Fibroblast of villous mesenchyme (primary cell): ENCODE measurements around the gene TRAF6. TPM values are rescaled to one million over a fixed set of nuclear protein-coding genes. Genes with fewer than 3 reads are reported as not detected.
"Not testable (repeated sequence)": the region's sequence is repeated elsewhere in the genome, so short reads cannot be mapped to it uniquely, and the experiment has no call there.

Source experiments
- DNase-seq: peaks from one replicate; pipeline ENCODE4 v3.0.0-alpha.2; 2010; ENCODE audit warnings: low read depth
- H3K4me3 ChIP-seq: 2 replicates; pipeline ENCODE4 v1.5.1; 2011; ENCODE audit warnings: low read depth, mild to moderate bottlenecking, low read length
- total RNA-seq: library from RNA; depleted of rRNA; stranded (reverse); fragments of >200 nt; gene quantifications from 2 replicates; pipeline ENCODE4 v1.2.3, GENCODE V29; 2012
- TF ChIP-seq, protein P1 (sequence below): IDR thresholded peaks from 2 replicates; pipeline ENCODE4 v1.5.1; 2012; ENCODE audit warnings: low read depth, mild to moderate bottlenecking, low read length; ENCODE audit not compliant: insufficient read depth

The TRAF6 gene, protein sequence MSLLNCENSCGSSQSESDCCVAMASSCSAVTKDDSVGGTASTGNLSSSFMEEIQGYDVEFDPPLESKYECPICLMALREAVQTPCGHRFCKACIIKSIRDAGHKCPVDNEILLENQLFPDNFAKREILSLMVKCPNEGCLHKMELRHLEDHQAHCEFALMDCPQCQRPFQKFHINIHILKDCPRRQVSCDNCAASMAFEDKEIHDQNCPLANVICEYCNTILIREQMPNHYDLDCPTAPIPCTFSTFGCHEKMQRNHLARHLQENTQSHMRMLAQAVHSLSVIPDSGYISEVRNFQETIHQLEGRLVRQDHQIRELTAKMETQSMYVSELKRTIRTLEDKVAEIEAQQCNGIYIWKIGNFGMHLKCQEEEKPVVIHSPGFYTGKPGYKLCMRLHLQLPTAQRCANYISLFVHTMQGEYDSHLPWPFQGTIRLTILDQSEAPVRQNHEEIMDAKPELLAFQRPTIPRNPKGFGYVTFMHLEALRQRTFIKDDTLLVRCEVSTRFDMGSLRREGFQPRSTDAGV
- 9.0 and 13.4 TPM in 2 replicates for total RNA-seq

DNA sequence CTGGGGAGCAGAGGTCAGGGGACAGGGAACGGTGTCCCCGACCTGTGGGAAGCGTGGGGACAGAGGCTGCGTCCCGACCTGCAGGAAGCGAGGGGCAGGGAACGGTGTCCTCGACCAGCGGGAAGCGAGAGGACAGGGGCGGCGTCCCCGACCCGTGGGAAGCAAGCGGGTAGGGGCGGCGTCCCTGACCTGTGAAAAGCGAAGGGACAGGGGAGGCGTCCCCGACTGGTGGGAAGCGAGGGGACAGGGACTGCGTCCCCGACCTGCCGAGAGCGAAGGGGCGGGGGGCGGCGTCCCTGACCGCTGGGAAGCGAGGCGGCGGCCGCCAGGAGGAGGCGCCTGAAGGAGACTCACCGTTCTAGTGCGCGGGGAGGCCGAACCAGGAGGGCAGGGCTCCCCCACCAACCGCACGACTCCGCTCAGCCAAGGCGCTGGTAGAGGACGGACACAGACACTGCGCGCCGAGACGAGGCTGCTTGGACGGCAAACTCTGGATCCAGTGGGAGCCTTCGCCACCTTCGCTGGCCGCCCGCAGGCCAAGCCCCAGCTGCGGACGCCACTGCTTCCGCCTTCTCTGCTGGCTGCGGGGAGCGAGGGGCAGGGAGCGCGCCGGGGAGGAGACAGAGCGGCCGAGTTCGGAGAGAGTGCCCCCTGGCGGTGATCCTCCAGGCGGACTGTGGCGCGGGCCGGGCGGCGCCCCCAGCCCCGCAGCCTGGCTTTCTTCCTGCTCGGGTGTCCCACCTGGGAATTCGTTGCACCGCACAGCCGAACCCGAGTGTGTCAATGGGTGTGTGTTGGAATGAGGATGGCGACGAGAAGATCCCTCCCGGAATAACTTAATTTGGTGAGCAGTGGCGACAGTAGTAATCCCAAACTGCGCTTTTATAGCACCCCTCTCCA, at the start of gene TRAF6:
Gene TRAF6 (minus strand): TSS at position 579 of the 900 bp plus-strand sequence. CDS start 8,757 bp downstream, outside the sequence.
- TF ChIP-seq, protein P1, sequence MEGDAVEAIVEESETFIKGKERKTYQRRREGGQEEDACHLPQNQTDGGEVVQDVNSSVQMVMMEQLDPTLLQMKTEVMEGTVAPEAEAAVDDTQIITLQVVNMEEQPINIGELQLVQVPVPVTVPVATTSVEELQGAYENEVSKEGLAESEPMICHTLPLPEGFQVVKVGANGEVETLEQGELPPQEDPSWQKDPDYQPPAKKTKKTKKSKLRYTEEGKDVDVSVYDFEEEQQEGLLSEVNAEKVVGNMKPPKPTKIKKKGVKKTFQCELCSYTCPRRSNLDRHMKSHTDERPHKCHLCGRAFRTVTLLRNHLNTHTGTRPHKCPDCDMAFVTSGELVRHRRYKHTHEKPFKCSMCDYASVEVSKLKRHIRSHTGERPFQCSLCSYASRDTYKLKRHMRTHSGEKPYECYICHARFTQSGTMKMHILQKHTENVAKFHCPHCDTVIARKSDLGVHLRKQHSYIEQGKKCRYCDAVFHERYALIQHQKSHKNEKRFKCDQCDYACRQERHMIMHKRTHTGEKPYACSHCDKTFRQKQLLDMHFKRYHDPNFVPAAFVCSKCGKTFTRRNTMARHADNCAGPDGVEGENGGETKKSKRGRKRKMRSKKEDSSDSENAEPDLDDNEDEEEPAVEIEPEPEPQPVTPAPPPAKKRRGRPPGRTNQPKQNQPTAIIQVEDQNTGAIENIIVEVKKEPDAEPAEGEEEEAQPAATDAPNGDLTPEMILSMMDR: peak; percentile 74
- DNase-seq: peak; percentile 84
- peak within 1 kb of the TSS; percentile 92 for H3K4me3 ChIP-seq

DNA sequence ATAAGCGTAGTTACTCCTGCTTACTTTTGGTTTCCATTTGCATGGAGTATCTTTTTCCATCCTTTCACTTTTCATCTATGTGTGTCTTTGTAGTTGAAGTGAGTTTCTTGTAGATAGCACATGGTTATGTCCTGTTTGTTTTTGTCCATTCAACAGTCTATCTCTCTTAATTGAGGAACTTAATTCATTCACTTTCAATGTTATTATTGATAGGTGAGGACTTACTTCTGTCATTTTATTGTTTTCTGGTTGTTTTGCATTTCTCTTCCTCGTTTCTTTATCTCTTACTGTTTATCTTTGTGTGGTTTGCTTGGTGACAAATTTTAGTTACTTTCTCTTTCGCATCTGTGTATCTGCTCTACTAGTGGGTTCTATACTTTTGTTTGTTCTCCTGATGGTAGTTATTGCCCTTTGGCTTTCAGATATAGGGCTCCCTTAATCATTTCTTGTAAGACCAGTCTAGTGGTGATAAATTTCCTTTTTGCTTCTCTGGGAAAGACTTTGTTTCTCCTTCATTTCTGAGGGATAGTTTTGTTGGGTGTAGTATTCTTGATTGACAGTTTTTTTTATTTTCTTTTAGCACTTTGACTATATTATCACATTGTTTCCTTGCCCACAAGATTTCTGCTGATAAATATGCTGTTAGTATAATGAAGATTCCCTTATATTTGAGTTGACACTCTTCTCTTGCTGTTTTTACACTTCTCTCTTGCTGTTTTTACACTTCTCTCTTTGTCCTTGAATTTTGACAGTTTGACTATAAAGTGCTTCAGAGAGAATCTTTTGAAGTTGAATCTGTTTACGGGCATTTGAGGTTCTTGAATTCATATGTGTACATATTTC, 48.7 kb upstream of the TRAF6 start:
- DNase-seq: no peak
- H3K4me3 ChIP-seq: no peak overlapping the region
- TF ChIP-seq, protein P1: no peak

DNA sequence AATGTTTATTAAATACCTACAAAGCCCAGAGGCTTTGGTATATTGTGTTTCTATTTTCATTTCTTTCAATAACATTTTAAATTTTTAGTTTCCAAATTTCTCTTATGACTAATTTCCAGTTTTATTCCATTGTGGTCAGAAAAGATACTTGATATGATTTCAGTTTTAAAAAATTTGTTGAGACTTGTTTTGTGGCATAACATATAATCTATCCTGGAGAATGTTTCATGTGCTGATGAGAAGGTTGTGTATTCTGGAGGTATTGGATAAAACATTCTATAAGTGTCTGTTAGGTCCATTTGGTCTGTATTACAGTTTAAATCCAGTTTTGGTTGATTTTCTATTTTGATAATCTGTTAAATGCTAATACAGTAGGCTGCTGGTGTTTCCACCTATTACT, 47.9 kb upstream of the TRAF6 start:
- TF ChIP-seq, protein P1: no peak
- DNase-seq: no peak
- no peak overlapping the region for H3K4me3 ChIP-seq

DNA sequence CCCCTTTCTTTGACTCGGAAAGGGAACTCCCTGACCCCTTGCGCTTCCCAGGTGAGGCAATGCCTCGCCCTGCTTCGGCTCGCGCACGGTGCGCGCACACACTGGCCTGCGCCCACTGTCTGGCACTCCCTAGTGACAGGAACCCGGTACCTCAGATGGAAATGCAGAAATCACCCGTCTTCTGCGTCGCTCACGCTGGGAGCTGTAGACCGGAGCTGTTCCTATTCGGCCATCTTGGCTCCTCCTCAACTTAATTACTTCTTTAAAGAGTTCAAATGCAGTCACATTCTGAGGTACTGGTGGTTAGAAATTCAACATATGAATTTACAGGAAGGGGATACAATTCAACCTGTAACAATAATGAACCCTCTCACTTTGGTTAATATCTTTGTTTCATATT, 47.3 kb upstream of the TRAF6 start:
- H3K4me3 ChIP-seq: peak overlapping the region; percentile 29
- not testable (repeated sequence) for DNase-seq

DNA sequence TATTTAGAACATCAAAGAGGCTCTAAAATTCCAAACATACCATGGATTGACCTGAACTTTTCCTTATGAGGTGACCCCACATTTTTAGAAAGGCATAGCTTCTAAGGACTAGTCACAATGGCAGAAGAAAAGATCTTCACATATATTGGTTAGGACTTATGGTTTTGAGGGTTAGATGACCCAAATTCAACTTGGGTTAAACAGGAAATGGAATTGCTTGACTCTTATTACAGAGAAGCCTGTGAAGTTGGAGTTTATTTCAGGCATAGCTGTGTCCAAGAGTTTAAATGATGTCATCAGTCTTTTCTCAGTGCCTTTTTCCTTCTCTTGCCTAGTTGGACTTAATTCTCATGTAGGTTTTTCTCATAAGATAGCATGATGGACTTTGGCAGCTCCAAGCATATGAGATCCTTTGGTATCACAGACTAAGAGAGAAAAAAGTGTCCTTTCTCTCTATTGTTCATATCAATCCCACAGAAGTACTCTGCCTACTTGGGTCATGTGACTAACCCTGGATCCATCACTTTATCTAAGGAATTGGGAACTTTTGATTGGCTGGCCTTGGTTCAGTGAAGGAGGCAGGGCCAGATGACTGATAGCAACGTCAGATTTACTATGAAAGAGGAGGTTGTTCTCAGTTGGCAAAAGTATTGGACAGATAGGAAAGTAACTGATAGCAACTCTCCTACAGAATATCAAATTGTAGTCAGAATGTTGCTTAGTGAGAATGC, 40.5 kb upstream of the TRAF6 start:
- no peak overlapping the region for H3K4me3 ChIP-seq
- TF ChIP-seq, protein P1: no peak
- DNase-seq: no peak

DNA sequence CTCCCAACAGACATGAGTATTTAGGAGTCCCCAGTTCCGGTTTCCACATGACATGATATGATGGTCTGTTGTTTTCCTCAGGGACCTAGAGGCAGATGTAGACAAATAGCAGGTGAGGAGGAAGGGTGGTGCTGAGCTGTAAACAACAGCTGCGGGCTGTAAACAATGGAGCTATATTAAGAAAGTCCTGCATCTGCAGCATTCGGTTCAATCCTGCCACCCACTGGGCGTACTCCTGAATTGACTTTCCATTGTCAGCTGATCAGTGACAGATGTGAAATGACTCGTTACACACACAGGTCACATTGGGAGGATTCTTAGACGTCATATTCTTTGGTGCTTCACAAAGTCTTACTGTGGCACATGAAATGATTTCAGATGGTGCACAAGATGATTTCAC, 30.9 kb upstream of the TRAF6 start:
- TF ChIP-seq, protein P1: peak; percentile 39
- DNase-seq: peak; percentile 58
- no peak overlapping the region for H3K4me3 ChIP-seq
